GM21619 (cell line): ENCODE measurements around the gene CLDND2.
"Not testable (repeated sequence)": the region's sequence is repeated elsewhere in the genome, so short reads cannot be mapped to it uniquely, and the experiment has no call there.

Source experiments
- ATAC-seq: cut with Tn5 transposase; IDR thresholded peaks from one replicate; pipeline ENCODE4 v1.9.1; 2021; ENCODE audit not compliant: unreplicated experiment

The CLDND2 gene

GRCh38 chr19:51368366-51369282 lies at the start of gene CLDND2:
Gene CLDND2 (minus strand): TSS chr19:51369003. CDS start chr19:51368577, 426 bp downstream.
- no peak for ATAC-seq

- ATAC-seq: peak; percentile 24
These were observed 49.0 kb upstream of the CLDND2 start for GRCh38 chr19:51417810-51418157.

- peak; percentile 67 for ATAC-seq
These were observed 48.5 kb upstream of the CLDND2 start, which contains the start of gene SIGLEC10 for GRCh38 chr19:51417107-51417809. Gene SIGLEC10 (minus strand): TSS chr19:51417642. CDS start chr19:51417581, 61 bp downstream.

- ATAC-seq: not testable (repeated sequence)
These were observed 47.6 kb upstream of the CLDND2 start for GRCh38 chr19:51416422-51416821.

GRCh38 chr19:51415187-51415586 lies 46.4 kb upstream of the CLDND2 start:
- no peak for ATAC-seq

GRCh38 chr19:51410950-51411748 lies 42.3 kb upstream of the CLDND2 start:
- no peak for ATAC-seq

GRCh38 chr19:51407511-51408131 lies 38.8 kb upstream of the CLDND2 start:
- ATAC-seq: no peak

- ATAC-seq: no peak
These were observed 33.3 kb upstream of the CLDND2 start for GRCh38 chr19:51402117-51402516.

GRCh38 chr19:51399936-51400335 lies 31.1 kb upstream of the CLDND2 start:
- ATAC-seq: not testable (repeated sequence)

GRCh38 chr19:51399231-51399630 lies 30.4 kb upstream of the CLDND2 start:
- no peak for ATAC-seq

GRCh38 chr19:51398096-51398704 lies 29.4 kb upstream of the CLDND2 start:
- ATAC-seq: no peak

GRCh38 chr19:51397453-51397852 lies 28.6 kb upstream of the CLDND2 start:
- ATAC-seq: not testable (repeated sequence)

GRCh38 chr19:51396175-51396574 lies 27.4 kb upstream of the CLDND2 start:
- no peak for ATAC-seq

- ATAC-seq: peak; percentile 81
These were observed 25.4 kb upstream of the CLDND2 start for GRCh38 chr19:51394050-51394836.

- no peak for ATAC-seq
These were observed 23.9 kb upstream of the CLDND2 start for GRCh38 chr19:51392701-51393100.

- no peak for ATAC-seq
These were observed 22.3 kb upstream of the CLDND2 start for GRCh38 chr19:51391073-51391611.

GRCh38 chr19:51389143-51389542 lies 20.3 kb upstream of the CLDND2 start:
- ATAC-seq: no peak

GRCh38 chr19:51387924-51388389 lies 19.2 kb upstream of the CLDND2 start, which contains the start of gene LIM2:
Gene LIM2 (minus strand): TSS chr19:51387974. CDS start chr19:51387443, 531 bp downstream.
- no peak for ATAC-seq
